ENCODE data around the gene RGS9. TPM values are rescaled to one million over a fixed set of nuclear protein-coding genes. Genes with fewer than 3 reads are reported as not detected.
"Not testable (repeated sequence)": the region's sequence is repeated elsewhere in the genome, so short reads cannot be mapped to it uniquely, and the experiment has no call there.

Gene RGS9
- total and polyA plus RNA-seq, 2 donors = 9.0 to 9.4 TPM

- Histone ChIP-seq H3K36me3 (ENCODE audit: insufficient read depth) (no peaks in the 10 kb centered on the region), H3K4me1 (ENCODE audit: insufficient read depth) (no peaks in the 10 kb centered on the region), H3K4me3 (ENCODE audit: low read depth, low read length) (no peak overlapping the region), H3K27ac (ENCODE audit: low read depth) (no peak overlapping the region)
- no peak for DNase-seq (ENCODE audit: extremely low spot score)
- 86% methylated on average over 5 of the region's 5 CpGs for whole genome bisulfite sequencing
Measured at GRCh38 chr17:65102788-65103187, 34.4 kb upstream of the RGS9 start.

GRCh38 chr17:65103431-65103830 lies 33.7 kb upstream of the RGS9 start:
- no peak overlapping the region for H3K4me3 ChIP-seq (ENCODE audit: low read depth, low read length)
- H3K4me1 ChIP-seq (ENCODE audit: insufficient read depth) = no peaks in the 10 kb centered on the region
- DNase-seq (ENCODE audit: extremely low spot score) = no peak
- 74% methylated on average over 3 of the region's 3 CpGs for WGBS
- H3K27ac ChIP-seq (ENCODE audit: low read depth) = no peak overlapping the region
- no peaks in the 10 kb centered on the region for H3K36me3 ChIP-seq (ENCODE audit: insufficient read depth)

- Histone ChIP-seq H3K36me3 (ENCODE audit: insufficient read depth) (no peaks in the 10 kb centered on the region), H3K27ac (ENCODE audit: low read depth) (no peak overlapping the region), H3K4me3 (ENCODE audit: low read depth, low read length) (no peak overlapping the region), H3K4me1 (ENCODE audit: insufficient read depth) (no peaks in the 10 kb centered on the region)
- 91% methylated on average over 5 of the region's 5 CpGs for WGBS
- no peak for DNase-seq (ENCODE audit: extremely low spot score)
Measured at GRCh38 chr17:65103896-65104295, 33.3 kb upstream of the RGS9 start.

GRCh38 chr17:65104541-65104940 lies 32.6 kb upstream of the RGS9 start:
- Histone ChIP-seq H3K27ac (ENCODE audit: low read depth) (no peak overlapping the region), H3K36me3 (ENCODE audit: insufficient read depth) (no peaks in the 10 kb centered on the region), H3K4me3 (ENCODE audit: low read depth, low read length) (no peak overlapping the region), H3K4me1 (ENCODE audit: insufficient read depth) (no peaks in the 10 kb centered on the region)
- no peak for DNase-seq (ENCODE audit: extremely low spot score)

- Histone ChIP-seq H3K4me1 (ENCODE audit: insufficient read depth) (no peaks in the 10 kb centered on the region), H3K4me3 (ENCODE audit: low read depth, low read length) (no peak overlapping the region), H3K36me3 (ENCODE audit: insufficient read depth) (no peaks in the 10 kb centered on the region), H3K27ac (ENCODE audit: low read depth) (no peak overlapping the region)
- 70% methylated on average over 6 of the region's 6 CpGs for WGBS
- no peak for DNase-seq (ENCODE audit: extremely low spot score)
Measured at GRCh38 chr17:65104973-65105372, 32.2 kb upstream of the RGS9 start.

GRCh38 chr17:65108152-65108551 lies 29.0 kb upstream of the RGS9 start:
- Histone ChIP-seq H3K36me3 (ENCODE audit: insufficient read depth) (no peaks in the 10 kb centered on the region), H3K27ac (ENCODE audit: low read depth) (no peak overlapping the region), H3K4me1 (ENCODE audit: insufficient read depth) (no peaks in the 10 kb centered on the region), H3K4me3 (ENCODE audit: low read depth, low read length) (no peak overlapping the region)
- WGBS = 92% methylated on average over 6 of the region's 6 CpGs
- DNase-seq (ENCODE audit: extremely low spot score) = no peak

- H3K4me3 ChIP-seq (ENCODE audit: low read depth, low read length) = no peak overlapping the region
- no peaks in the 10 kb centered on the region for H3K36me3 ChIP-seq (ENCODE audit: insufficient read depth)
- WGBS = 51% methylated on average over 6 of the region's 6 CpGs
- no peaks in the 10 kb centered on the region for H3K4me1 ChIP-seq (ENCODE audit: insufficient read depth)
- H3K27ac ChIP-seq (ENCODE audit: low read depth) = no peak overlapping the region
- DNase-seq (ENCODE audit: extremely low spot score) = no peak
Measured at GRCh38 chr17:65109543-65109942, 27.6 kb upstream of the RGS9 start.

GRCh38 chr17:65109990-65110680 lies 27.0 kb upstream of the RGS9 start:
- Histone ChIP-seq H3K4me3 (ENCODE audit: low read depth, low read length) (no peak overlapping the region), H3K36me3 (ENCODE audit: insufficient read depth) (no peaks in the 10 kb centered on the region), H3K27ac (ENCODE audit: low read depth) (no peak overlapping the region), H3K4me1 (ENCODE audit: insufficient read depth) (no peaks in the 10 kb centered on the region)
- no peak for DNase-seq (ENCODE audit: extremely low spot score)
- 78% methylated on average over 2 of the region's 2 CpGs for WGBS

GRCh38 chr17:65115839-65116238 lies 21.3 kb upstream of the RGS9 start:
- WGBS = 59% methylated on average over 3 of the region's 3 CpGs
- no peak for DNase-seq (ENCODE audit: extremely low spot score)
- H3K36me3 ChIP-seq (ENCODE audit: insufficient read depth) = no peaks in the 10 kb centered on the region
- no peak overlapping the region for H3K27ac ChIP-seq (ENCODE audit: low read depth)
- no peak overlapping the region for H3K4me3 ChIP-seq (ENCODE audit: low read depth, low read length)
- no peaks in the 10 kb centered on the region for H3K4me1 ChIP-seq (ENCODE audit: insufficient read depth)

GRCh38 chr17:65116515-65116914 lies 20.7 kb upstream of the RGS9 start:
- not testable (repeated sequence) for H3K4me3 ChIP-seq (ENCODE audit: low read depth, low read length); DNase-seq (ENCODE audit: extremely low spot score); H3K36me3 ChIP-seq (ENCODE audit: insufficient read depth); H3K4me1 ChIP-seq (ENCODE audit: insufficient read depth); H3K27ac ChIP-seq (ENCODE audit: low read depth)
- 61% methylated on average over 5 of the region's 5 CpGs for WGBS

GRCh38 chr17:65117384-65118035 lies 19.7 kb upstream of the RGS9 start:
- no peak for DNase-seq (ENCODE audit: extremely low spot score)
- H3K4me3 ChIP-seq (ENCODE audit: low read depth, low read length) = no peak overlapping the region

GRCh38 chr17:65121368-65121767 lies 15.8 kb upstream of the RGS9 start:
- Histone ChIP-seq H3K36me3 (ENCODE audit: insufficient read depth) (no peaks in the 10 kb centered on the region), H3K27ac (ENCODE audit: low read depth) (no peak overlapping the region), H3K4me3 (ENCODE audit: low read depth, low read length) (no peak overlapping the region), H3K4me1 (ENCODE audit: insufficient read depth) (no peaks in the 10 kb centered on the region)
- 58% methylated on average over 6 of the region's 6 CpGs for WGBS
- DNase-seq (ENCODE audit: extremely low spot score) = no peak

More at GRCh38 chr17:65117384-65118035, 19.7 kb upstream of the RGS9 start:
- H3K36me3 ChIP-seq (ENCODE audit: insufficient read depth) = no peaks in the 10 kb centered on the region
- 83% methylated on average over 4 of the region's 4 CpGs for WGBS
- no peak overlapping the region for H3K27ac ChIP-seq (ENCODE audit: low read depth)
- no peaks in the 10 kb centered on the region for H3K4me1 ChIP-seq (ENCODE audit: insufficient read depth)

GRCh38 chr17:65121916-65122806 lies 15.0 kb upstream of the RGS9 start:
- 78% methylated on average over 12 of the region's 12 CpGs for WGBS
- Histone ChIP-seq H3K4me1 (ENCODE audit: insufficient read depth) (no peaks in the 10 kb centered on the region), H3K4me3 (ENCODE audit: low read depth, low read length) (peak overlapping the region; percentile 64), H3K36me3 (ENCODE audit: insufficient read depth) (no peaks in the 10 kb centered on the region), H3K27ac (ENCODE audit: low read depth) (no peak overlapping the region)
- no peak for DNase-seq (ENCODE audit: extremely low spot score)
